NCI-H524 treated with DMSO at 0.1 percent for 48 hours (cell line): ENCODE data around the gene PSMB8.
"Not testable (repeated sequence)": the region's sequence is repeated elsewhere in the genome, so short reads cannot be mapped to it uniquely, and the experiment has no call there.

Experiments
- DNase-seq: peaks from one replicate; lab custom pipeline; 2025; lab: John Stamatoyannopoulos, UW

Gene PSMB8

GRCh38 chr6:32843979-32844838 lies at the start of gene PSMB8:
TSS of gene PSMB8 (minus strand) at chr6:32844047. CDS start at chr6:32843996, 51 bp downstream.
- peak; percentile 70 for DNase-seq

- no peak for DNase-seq
Measured at GRCh38 chr6:32890831-32891230, 47.0 kb upstream of the PSMB8 start.

DNA sequence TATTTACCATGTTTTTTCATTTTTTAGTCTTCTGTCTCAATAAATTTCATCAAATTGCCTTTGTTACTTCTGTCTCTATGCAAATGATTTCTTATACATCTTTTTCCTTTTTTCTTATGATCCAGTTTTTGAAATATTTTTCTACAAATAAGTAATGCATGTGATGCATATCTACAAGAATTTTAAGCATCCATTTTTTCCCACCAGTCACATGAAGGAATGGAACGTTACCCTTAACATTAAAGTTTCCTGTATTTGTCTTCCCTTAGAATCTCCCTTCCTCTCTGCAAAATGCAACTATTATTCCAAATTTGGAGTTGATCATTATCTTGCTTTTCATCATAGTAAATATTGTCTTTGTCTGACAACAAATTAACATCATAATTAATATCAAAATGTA lies 45.7 kb upstream of the PSMB8 start:
- DNase-seq, result no peak

DNA sequence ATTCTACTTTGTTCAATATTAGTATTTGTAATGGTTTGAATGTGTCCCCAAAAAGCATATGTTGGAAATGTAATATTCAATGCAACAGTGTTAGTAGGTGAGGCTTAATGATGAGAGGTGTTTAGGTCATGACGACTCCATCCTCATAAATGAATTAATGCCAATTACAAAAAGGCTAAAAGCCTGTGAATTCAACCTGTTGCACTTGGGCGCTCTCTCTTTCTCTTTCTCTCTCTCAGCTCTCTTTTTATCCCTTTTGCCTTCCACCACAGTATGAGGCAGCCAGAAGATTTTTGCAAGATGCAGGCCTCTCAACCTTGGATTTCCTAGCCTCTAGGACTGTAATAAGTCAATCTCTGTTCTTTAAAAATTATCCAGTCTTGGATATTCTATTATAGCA lies 44.7 kb upstream of the PSMB8 start:
- no peak for DNase-seq

DNA sequence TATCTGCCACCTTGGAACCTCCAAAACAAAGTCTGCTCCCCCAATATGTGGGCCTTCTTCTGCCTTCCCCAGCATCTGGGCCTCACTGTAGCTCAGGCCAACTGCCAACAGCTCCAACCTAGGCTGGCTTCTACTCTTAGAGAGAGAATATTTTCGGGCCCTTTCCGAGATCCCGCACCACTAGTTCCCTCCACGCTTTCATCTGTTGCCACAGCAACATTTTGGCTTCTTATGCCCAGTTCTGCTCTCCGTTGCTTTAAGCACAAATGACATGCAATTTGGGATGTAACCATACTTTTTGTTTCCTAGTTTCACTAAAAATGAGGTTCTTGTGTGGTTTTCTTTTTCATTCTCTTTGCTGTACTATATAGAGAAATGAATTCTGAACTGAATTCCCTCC lies 43.8 kb upstream of the PSMB8 start:
- no peak for DNase-seq

DNA sequence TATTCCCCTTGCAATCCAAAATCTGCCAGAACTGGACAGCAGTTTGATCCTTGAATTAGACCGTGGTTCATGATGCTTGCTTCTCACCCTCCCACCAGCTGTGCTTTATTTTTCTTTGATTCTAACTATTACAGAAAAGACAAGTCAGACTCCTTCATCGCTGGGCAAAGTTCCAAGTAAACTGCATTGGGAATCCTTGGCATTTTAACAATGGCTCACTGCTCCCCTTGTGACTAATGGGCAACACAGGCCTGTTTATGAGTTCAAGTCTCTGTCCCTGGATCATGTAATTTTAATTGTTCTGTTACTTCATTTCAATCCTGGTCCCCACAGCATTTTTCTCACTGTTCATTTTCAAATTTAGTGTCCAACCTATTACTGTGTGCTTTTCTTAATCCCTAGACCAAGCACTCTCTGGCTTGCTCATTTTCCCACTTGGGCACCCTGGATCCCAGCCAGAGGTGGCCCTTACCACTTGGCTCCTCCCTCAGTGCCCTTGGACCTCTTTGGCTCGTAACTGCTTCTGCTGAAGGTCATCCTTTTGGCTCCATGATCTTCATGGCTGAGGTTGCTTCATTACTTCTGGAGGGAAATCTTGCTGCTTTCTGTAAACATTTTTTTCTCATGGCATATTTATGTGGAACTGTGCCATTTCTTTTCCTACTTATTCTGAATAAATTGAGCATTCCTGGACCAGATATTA lies 43.0 kb upstream of the PSMB8 start:
- no peak for DNase-seq

GRCh38 chr6:32885698-32886286 lies 41.9 kb upstream of the PSMB8 start:
- DNase-seq, result peak; percentile 10

DNA sequence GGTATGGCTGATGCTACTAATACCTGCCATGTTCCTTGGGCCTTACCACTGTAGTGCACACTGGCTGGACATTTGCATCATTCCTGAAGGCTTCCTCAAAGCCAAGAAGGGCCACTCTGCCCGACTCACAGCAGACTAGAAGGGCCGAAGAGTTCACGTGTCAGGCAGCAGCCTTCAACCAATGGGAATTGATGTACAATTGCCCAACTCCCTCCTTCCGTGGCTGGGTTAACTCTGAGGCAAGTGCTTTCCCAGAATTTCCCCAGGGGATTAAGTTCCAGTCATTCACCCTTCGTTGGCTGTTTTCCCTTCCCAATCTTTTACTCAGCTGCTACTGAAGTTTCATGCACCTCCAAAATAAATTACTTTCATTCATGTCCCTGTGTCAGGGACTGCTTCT lies 39.9 kb upstream of the PSMB8 start:
- no peak for DNase-seq

- no peak for DNase-seq
Measured at GRCh38 chr6:32882879-32883250, 39.0 kb upstream of the PSMB8 start.

DNA sequence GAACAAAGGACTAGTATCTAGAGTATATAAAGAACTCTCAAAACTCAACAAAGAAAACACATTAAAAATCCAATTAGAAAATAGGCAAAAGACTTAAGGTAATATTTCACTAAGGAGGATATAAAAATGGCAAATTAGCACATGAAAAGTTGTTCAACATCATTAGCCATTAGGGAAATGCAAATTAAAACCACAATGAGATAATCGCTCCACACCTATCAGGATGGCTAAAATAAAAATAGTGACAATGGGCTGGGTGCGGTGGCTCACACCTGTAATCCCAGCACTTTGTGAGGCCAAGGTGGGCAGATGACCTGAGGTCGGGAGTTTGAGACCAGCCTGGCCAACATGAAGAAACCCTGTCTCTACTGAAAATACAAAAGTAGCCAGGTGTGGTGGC lies 37.1 kb upstream of the PSMB8 start:
- DNase-seq, result not testable (repeated sequence)

- DNase-seq, result no peak
Measured at GRCh38 chr6:32879691-32880090, 35.8 kb upstream of the PSMB8 start.

DNA sequence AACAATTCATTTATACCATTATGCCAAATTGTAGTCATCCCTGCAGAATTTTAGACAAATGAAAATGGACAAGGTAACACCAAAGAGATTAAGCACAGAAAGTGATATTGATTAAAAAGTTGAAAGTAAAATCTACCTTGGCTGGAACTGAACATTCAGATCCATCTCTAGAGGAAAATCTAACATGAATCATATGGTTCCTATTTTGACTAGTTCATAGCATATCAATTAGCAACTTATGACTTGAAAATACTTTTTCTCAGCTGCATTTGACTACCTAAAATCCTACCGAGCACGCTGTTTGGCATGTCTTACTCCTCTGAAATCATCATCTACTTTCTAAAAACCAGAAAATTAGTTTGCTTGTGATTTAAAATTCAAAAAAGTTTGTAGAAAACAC lies 32.8 kb upstream of the PSMB8 start:
- no peak for DNase-seq

DNA sequence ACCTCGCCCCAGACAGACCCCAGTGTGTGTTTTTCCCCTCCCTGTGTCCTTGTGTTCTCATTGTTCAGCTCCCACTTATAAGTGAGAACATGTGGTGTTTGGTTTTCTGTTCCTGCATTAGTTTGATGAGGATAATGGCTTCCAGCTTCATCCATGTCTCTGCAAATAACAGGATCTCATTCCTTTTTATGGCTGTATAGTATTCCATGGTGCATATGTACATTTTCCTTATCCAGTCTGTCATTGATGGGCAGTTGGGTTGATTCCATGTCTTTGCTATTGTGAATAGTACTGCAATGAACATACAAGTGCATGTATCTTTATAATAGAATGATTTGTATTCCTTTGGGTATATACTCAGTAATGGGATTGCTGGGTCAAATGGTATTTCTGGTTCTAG lies 30.1 kb upstream of the PSMB8 start:
- DNase-seq, result not testable (repeated sequence)

DNA sequence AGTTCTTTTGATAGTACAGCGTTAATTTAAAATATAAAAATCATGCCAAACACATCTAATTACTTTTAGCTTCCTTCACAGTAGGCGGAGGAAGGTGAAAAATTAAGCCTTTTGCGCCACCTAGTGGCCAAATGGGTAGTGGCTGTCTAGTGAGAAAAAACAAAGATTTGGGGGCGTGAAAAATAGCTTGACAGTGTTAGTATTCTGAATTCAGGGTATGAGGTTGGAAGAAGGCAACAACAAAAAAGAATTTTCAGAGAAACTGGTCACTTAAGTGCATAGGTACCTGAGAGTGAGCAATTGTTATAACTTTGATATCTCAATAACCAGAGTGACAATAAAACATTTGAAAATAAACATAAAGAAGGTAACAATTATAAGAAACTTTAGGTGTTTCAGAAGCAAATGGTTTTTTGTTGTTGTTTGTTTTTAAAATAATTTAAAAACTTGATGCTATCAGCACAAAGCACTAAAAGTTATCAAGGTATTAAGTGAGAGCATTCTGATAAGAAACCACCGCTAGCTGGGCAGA lies 24.5 kb upstream of the PSMB8 start:
- DNase-seq, result no peak

DNA sequence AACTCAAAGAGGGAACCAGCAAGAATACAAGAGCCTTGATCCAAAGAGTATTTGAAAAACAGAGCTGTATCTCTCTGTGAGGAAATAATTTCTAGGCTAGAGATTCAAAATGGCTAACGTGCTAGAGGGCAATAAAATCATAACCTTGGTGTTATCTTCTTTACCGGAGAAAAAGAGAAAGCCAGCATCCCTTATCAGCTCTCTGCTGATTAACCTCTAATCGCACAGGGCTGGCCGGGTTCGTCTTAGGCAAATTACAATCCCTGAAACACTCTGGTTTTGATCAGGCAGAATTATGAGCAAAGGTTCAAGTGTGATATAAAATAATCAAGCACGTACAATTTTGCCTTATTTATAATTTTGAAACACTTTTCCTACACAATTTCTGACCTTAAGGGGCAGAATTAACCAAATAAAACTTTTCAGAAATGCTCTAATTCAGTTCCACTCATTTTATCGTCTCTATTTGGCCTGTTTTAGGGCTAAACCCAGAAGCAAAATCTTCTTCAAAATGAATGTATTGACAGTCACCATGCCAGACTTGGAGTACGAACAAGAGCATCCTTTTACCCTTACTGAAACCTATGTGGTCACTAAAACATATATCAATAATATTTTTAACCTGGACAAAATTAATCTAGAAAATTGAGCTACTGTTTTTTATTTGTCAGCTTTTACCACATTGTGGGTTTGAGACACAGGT lies 23.9 kb upstream of the PSMB8 start:
- no peak for DNase-seq

GRCh38 chr6:32867022-32867477 lies 23.2 kb upstream of the PSMB8 start:
- no peak for DNase-seq

DNA sequence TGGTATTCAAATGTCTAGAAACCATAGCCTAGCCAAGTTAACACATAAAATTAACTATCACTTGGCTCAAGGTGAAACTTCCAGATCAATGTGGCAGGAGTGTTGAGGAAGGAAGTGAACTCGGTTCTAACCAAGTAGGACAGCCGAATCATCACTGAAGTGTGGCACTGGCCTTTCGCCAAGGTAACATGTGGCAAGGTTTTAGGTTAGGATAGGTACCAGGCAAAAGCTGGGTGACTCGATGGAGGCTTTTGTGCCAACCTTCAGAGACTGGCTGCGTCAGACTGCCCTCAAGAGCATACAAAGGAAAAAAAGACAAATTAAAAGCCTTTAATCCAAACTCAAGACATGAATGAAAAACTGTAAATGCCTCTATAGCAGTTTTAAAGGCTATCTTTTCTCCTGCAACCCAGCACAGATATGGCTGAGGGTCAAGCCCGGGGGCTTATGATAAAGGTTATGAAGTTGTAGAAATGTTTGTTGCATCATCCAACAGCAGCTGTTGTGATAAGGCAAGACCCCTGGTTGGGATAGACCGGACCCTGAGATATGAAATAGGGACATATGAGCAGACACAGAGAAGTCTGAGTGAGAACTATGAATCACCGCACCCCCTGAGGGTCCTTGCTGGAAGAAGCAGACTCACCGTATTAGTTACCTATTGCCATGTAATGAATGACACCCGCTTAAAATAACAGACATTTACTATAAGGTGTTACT lies 22.0 kb upstream of the PSMB8 start:
- no peak for DNase-seq

GRCh38 chr6:32862725-32863124 lies 18.9 kb upstream of the PSMB8 start:
- DNase-seq, result no peak

DNA sequence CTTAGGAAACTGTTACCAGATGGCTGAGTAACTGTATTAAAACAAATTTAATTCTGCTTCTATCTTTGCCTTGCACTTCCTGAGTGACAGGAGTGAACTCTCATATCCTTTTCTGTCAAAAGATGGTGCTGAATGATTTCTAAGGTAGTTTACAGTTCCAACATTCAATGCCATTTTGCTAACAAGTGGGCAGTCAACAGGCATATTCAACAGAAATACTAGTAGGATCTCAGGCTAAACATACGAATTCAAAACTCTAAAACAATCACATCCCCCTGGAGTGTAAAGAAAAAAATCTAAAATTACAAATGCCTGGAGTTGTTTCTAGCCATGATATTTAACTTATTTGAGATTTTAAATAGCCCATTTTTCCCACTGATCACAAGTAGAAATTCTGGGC lies 16.8 kb upstream of the PSMB8 start:
- DNase-seq, result no peak

- no peak for DNase-seq
Measured at GRCh38 chr6:32858194-32858593, 14.3 kb upstream of the PSMB8 start.

DNA sequence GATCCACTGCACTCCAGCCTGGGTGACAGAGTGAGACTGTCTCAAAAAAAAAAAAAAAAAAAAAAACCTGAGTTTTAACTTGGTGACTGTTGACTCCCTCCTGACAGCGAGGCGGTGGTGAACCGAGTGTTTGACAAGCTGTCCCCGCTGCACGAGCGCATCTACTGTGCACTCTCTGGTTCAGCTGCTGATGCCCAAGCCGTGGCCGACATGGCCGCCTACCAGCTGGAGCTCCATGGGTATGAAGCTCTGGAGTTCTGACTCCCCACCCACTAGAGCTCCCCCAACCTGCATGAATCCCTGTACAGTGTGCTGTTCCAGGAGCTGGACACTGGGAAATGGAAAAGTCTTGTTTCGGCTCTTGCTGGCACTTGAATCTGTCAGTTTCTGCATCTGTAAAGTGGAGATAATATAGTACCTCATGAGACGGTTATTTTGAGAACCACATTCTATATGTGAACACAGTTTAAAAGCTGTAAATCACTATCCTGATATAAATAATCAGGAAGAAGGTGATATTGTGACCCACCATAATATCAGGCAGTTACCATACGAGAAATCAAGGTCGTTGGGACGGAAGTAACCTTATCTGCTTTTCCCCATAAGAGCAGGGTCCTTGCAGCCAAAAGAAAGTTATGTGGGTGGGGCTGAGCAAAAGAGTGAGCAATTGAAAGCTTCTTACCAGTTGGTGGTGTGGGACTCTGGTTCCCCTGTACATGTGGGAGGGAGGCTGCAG lies 13.5 kb upstream of the PSMB8 start:
- DNase-seq, result no peak
